MM.1S (cell line): ENCODE data around the gene UFSP2.

ENCODE experiments used
- DNase-seq: peaks from one replicate; pipeline ENCODE4 v3.0.0-alpha.2; 2015
- H2AFZ ChIP-seq: fragments of 300-600 bp; sonication (generic); 2 replicates; pipeline ENCODE4 v1.6.0; 2016; ENCODE audit warnings: antibody characterized with exemption, low read length
- H3F3A ChIP-seq: fragments of 300-600 bp; sonication (generic); 2 replicates; pipeline ENCODE4 v1.6.1; 2016; ENCODE audit warnings: mild to moderate bottlenecking, antibody characterized with exemption, low read length, moderate library complexity, mixed read lengths; ENCODE audit not compliant: insufficient read depth
- H3K27ac ChIP-seq: fragments of 300-600 bp; sonication (generic); 2 replicates; pipeline ENCODE4 v1.5.1; 2016; ENCODE audit warnings: mild to moderate bottlenecking, low read length
- H3K27me3 ChIP-seq: fragments of 300-600 bp; sonication (generic); replicated peaks from 2 replicates; pipeline ENCODE4 v1.6.0; 2016; ENCODE audit warnings: low read length; ENCODE audit not compliant: insufficient read depth
- H3K36me3 ChIP-seq: fragments of 300-600 bp; sonication (generic); replicated peaks from 2 replicates; pipeline ENCODE4 v1.6.1; 2016; ENCODE audit warnings: mild to moderate bottlenecking, low read length, mixed read lengths; ENCODE audit not compliant: insufficient read depth
- H3K4me1 ChIP-seq: fragments of 300-600 bp; sonication (generic); 2 replicates; pipeline ENCODE4 v1.6.1; 2016; ENCODE audit warnings: low read length, mixed read lengths
- H3K4me2 ChIP-seq: fragments of 300-600 bp; sonication (generic); 2 replicates; pipeline ENCODE4 v1.6.0; 2016; ENCODE audit warnings: low read depth, low read length
- H3K4me3 ChIP-seq: fragments of 300-600 bp; sonication (generic); 2 replicates; pipeline ENCODE4 v1.5.1; 2016; ENCODE audit warnings: low read length, mixed read lengths
- H3K79me2 ChIP-seq: fragments of 300-600 bp; sonication (generic); 2 replicates; pipeline ENCODE4 v1.6.1; 2016; ENCODE audit warnings: mixed run types, low read length, mixed read lengths
- H3K9ac ChIP-seq: fragments of 300-600 bp; sonication (generic); 2 replicates; pipeline ENCODE4 v1.6.1; 2016; ENCODE audit warnings: low read length, mixed read lengths
- H3K9me2 ChIP-seq: fragments of 300-600 bp; sonication (generic); replicated peaks from 2 replicates; pipeline ENCODE4 v1.6.1; 2016; ENCODE audit warnings: mild to moderate bottlenecking, low read length, mixed read lengths; ENCODE audit not compliant: insufficient read depth
- H3K9me3 ChIP-seq: fragments of 300-600 bp; sonication (generic); replicated peaks from 2 replicates; pipeline ENCODE4 v1.6.1; 2016; ENCODE audit warnings: mild to moderate bottlenecking, low read length, mixed read lengths; ENCODE audit not compliant: insufficient read depth
- H4K20me1 ChIP-seq: fragments of 300-600 bp; sonication (generic); 2 replicates; pipeline ENCODE4 v1.6.1; 2016; ENCODE audit warnings: mild to moderate bottlenecking, low read length, moderate library complexity, mixed read lengths; ENCODE audit not compliant: insufficient read depth
- CTCF ChIP-seq: fragments of 300-600 bp; sonication (generic); IDR thresholded peaks from 2 replicates; pipeline ENCODE4 v1.5.1; 2016; ENCODE audit warnings: antibody characterized with exemption, low read length, mixed read lengths
- EZH2 ChIP-seq: fragments of 300-600 bp; sonication (generic); optimal IDR thresholded peaks from 2 replicates; pipeline ENCODE3; 2017; ENCODE audit warnings: low read depth, mild to moderate bottlenecking, antibody characterized with exemption, low read length, mixed read lengths
- EZH2phosphoT487 ChIP-seq: fragments of 300-600 bp; sonication (generic); IDR thresholded peaks from 2 replicates; pipeline ENCODE4 v1.6.1; 2018; ENCODE audit warnings: antibody characterized with exemption, low read length

Gene UFSP2

GRCh38 chr4:185359767-185360446 is 65.9 kb downstream of the UFSP2 start:
- no peaks in the 10 kb centered on the region for H3K9me2 ChIP-seq

GRCh38 chr4:185358959-185359358 is 66.8 kb downstream of the UFSP2 start:
- H3K4me1 ChIP-seq: peaks cover 29% of the 10 kb centered on the region
- no peak for TF ChIP-seq EZH2
- TF ChIP-seq EZH2phosphoT487: no peak
- no peak for TF ChIP-seq CTCF

More at GRCh38 chr4:185359767-185360446, 65.9 kb downstream of the UFSP2 start:
- Histone ChIP-seq H3K4me3 (no peak overlapping the region), H3K4me2 (no peak overlapping the region), H3K27ac (no peak overlapping the region), H3K9me3 (no peaks in the 10 kb centered on the region), H4K20me1 (no peaks in the 10 kb centered on the region), H2AFZ (no peak overlapping the region), H3F3A (peaks cover 23% of the 10 kb centered on the region), H3K36me3 (no peaks in the 10 kb centered on the region; the same call in 1 of the 2 replicates), H3K4me1 (peaks cover 29% of the 10 kb centered on the region), H3K27me3 (no peaks in the 10 kb centered on the region), H3K79me2 (no peaks in the 10 kb centered on the region), H3K9ac (no peak overlapping the region)
- TF ChIP-seq CTCF: no peak
- no peak for TF ChIP-seq EZH2phosphoT487
- TF ChIP-seq EZH2: no peak
- DNase-seq: no peak

GRCh38 chr4:185358514-185358913 is 67.2 kb downstream of the UFSP2 start:
- H3F3A ChIP-seq: peaks cover 23% of the 10 kb centered on the region
- H3K9ac ChIP-seq: no peak overlapping the region
- H3K9me3 ChIP-seq: no peaks in the 10 kb centered on the region
- TF ChIP-seq EZH2 (no peak), EZH2phosphoT487 (no peak), CTCF (no peak)
- H2AFZ ChIP-seq: no peak overlapping the region
- DNase-seq: no peak
- no peak overlapping the region for H3K27ac ChIP-seq
- H3K27me3 ChIP-seq: no peaks in the 10 kb centered on the region
- no peaks in the 10 kb centered on the region for H3K9me2 ChIP-seq
- H3K4me2 ChIP-seq: no peak overlapping the region
- peaks cover 30% of the 10 kb centered on the region for H3K4me1 ChIP-seq
- no peaks in the 10 kb centered on the region for H3K79me2 ChIP-seq
- H4K20me1 ChIP-seq: no peaks in the 10 kb centered on the region
- H3K4me3 ChIP-seq: no peak overlapping the region
- peaks cover 10% of the 10 kb centered on the region; the same call in 1 of the 2 replicates for H3K36me3 ChIP-seq

More at GRCh38 chr4:185358959-185359358, 66.8 kb downstream of the UFSP2 start:
- H3K36me3 ChIP-seq: peaks cover 8% of the 10 kb centered on the region; the same call in 1 of the 2 replicates
- peaks cover 23% of the 10 kb centered on the region for H3F3A ChIP-seq
- H3K79me2 ChIP-seq: no peaks in the 10 kb centered on the region
- H3K9ac ChIP-seq: no peak overlapping the region
- H3K4me3 ChIP-seq: no peak overlapping the region
- H3K9me3 ChIP-seq: no peaks in the 10 kb centered on the region
- DNase-seq: no peak
- H3K27ac ChIP-seq: no peak overlapping the region
- no peaks in the 10 kb centered on the region for H3K9me2 ChIP-seq
- H4K20me1 ChIP-seq: no peaks in the 10 kb centered on the region
- no peak overlapping the region for H2AFZ ChIP-seq
- no peak overlapping the region for H3K4me2 ChIP-seq
- H3K27me3 ChIP-seq: no peaks in the 10 kb centered on the region
